Hepatocyte (in vitro differentiated cells): ENCODE data around the gene PAEP. TPM values are rescaled to one million over a fixed set of nuclear protein-coding genes. Genes with fewer than 3 reads are reported as not detected.

Experiments
- DNase-seq: peaks from one replicate; pipeline ENCODE4 v3.0.0-alpha.2; 2016; ENCODE audit warnings: low spot score
- H2AFZ ChIP-seq: fragments of 200-600 bp; sonication (generic); 2 replicates; pipeline ENCODE4 v1.6.0; 2016; ENCODE audit warnings: antibody characterized with exemption, mild to moderate bottlenecking
- H3K27ac ChIP-seq: fragments of 200-600 bp; sonication (generic); 2 replicates; pipeline ENCODE4 v1.5.1; 2016; ENCODE audit warnings: mild to moderate bottlenecking
- H3K27me3 ChIP-seq: fragments of 200-600 bp; sonication (generic); 2 replicates; pipeline ENCODE4 v1.6.1; 2016
- H3K36me3 ChIP-seq: fragments of 200-600 bp; sonication (generic); replicated peaks from 2 replicates; pipeline ENCODE4 v1.5.1; 2016; ENCODE audit warnings: low read depth; ENCODE audit not compliant: insufficient read depth
- H3K4me1 ChIP-seq: fragments of 200-600 bp; sonication (generic); 2 replicates; pipeline ENCODE4 v1.5.1; 2016; ENCODE audit warnings: mild to moderate bottlenecking, moderate library complexity; ENCODE audit not compliant: insufficient read depth
- H3K4me2 ChIP-seq: fragments of 200-600 bp; sonication (generic); 2 replicates; pipeline ENCODE4 v1.6.0; 2016
- H3K4me3 ChIP-seq: fragments of 200-600 bp; sonication (generic); 2 replicates; pipeline ENCODE4 v1.5.1; 2016; ENCODE audit warnings: mild to moderate bottlenecking
- H3K79me2 ChIP-seq: fragments of 200-600 bp; sonication (generic); 2 replicates; pipeline ENCODE4 v1.6.0; 2017; ENCODE audit warnings: mild to moderate bottlenecking
- H3K9me2 ChIP-seq: fragments of 200-600 bp; sonication (generic); replicated peaks from 2 replicates; pipeline ENCODE4 v1.6.0; 2017; ENCODE audit warnings: mild to moderate bottlenecking; ENCODE audit not compliant: insufficient read depth
- H3K9me3 ChIP-seq: fragments of 200-600 bp; sonication (generic); 2 replicates; pipeline ENCODE4 v1.5.1; 2016; ENCODE audit warnings: low read depth, mild to moderate bottlenecking
- H4K20me1 ChIP-seq: fragments of 200-600 bp; sonication (generic); 2 replicates; pipeline ENCODE4 v1.6.0; 2016; ENCODE audit warnings: mild to moderate bottlenecking; ENCODE audit not compliant: insufficient read depth, poor library complexity, severe bottlenecking
- EZH2 ChIP-seq: fragments of 200-600 bp; sonication (generic); IDR thresholded peaks from 2 replicates; pipeline ENCODE4 v1.6.1; 2016; ENCODE audit warnings: antibody characterized with exemption, mild to moderate bottlenecking, borderline replicate concordance
- EZH2phosphoT487 ChIP-seq: fragments of 200-600 bp; sonication (generic); IDR thresholded peaks from one replicate; pipeline ENCODE4 v1.6.1; 2018; ENCODE audit warnings: antibody characterized with exemption, mild to moderate bottlenecking, low read depth, moderate library complexity; ENCODE audit not compliant: unreplicated experiment, severe bottlenecking
- WGBS: methylation state at CpG from one replicate; pipeline ENCODE4 v1.1.6; 2016; ENCODE audit warnings: low lambda C conversion rate; ENCODE audit errors: missing lambda C conversion rate; 5-methylcytosine and 5-hydroxymethylcytosine counted together
- polyA plus RNA-seq: library from polyadenylated mRNA; unstranded; fragments of >200 nt; fragmentation: Nextera tagmentation; extraction: Ambion mirVana; gene quantifications from 2 replicates; pipeline ENCODE4 v1.2.1, GENCODE V29; 2016
- total RNA-seq: library from RNA; depleted of rRNA; stranded (reverse); fragments of >200 nt; gene quantifications from 2 replicates; pipeline ENCODE4 v1.2.3, GENCODE V29; 2014
- TF ChIP-seq, protein P1 (sequence below): fragments of 200-600 bp; sonication (generic); IDR thresholded peaks from 2 replicates; pipeline ENCODE4 v1.5.1; 2016; ENCODE audit warnings: antibody characterized with exemption, mild to moderate bottlenecking; ENCODE audit not compliant: poor library complexity

The PAEP gene
- total and polyA plus RNA-seq, 2 experiments from 2014 or later = not detected

DNA sequence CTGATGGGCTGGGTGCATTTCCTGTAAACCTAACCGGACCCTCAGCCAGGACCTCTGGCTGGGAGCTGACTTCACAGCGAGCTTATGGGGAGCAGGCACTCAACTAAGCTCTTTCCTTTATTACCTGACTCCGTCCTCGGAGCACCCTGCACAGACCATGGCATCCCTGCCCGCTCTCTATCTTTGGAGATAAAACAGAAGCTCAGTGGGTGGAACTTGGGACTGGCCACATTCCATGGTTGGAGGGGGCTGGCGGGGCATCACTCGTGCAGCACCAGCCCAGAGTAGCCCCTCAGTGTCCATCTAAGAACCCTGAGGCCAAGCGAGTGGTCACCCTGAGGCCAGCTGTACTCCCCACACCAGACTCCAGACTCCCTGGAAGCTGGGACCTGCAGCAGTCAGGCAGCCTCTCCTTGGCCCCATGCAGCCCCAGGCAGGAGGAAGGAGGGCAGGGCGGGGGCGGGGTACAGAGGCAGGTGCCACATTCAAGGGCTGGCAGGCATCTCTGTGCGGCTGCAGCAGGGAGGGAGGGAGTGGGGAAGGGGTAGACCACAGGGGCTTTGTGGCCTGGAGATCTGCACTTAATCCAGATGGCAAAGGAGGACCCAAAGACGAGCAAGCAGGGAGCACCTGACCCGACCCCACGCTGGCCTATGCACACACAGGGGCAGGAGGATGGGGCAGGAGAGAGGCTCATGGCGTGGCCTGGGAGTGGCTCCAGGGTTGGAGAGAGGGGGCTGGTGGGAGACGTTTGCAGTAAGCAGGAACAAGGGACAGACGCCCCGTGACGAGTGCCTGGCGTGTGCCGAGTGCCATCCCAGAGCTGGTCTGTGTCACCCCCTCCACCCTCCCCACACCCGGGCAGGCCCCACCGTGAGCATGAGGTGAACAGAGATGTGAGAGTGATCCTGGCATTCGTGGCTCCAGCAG lies 51.7 kb downstream of the PAEP start:
- no peak for DNase-seq
- no peaks in the 10 kb centered on the region for H3K9me2 ChIP-seq
- no peaks in the 10 kb centered on the region for H3K9me3 ChIP-seq
- H3K79me2 ChIP-seq = no peaks in the 10 kb centered on the region
- no peaks in the 10 kb centered on the region for H3K4me1 ChIP-seq
- H3K36me3 ChIP-seq = no peaks in the 10 kb centered on the region
- H2AFZ ChIP-seq = no peak overlapping the region
- no peak for TF ChIP-seq EZH2phosphoT487
- TF ChIP-seq, protein P1, sequence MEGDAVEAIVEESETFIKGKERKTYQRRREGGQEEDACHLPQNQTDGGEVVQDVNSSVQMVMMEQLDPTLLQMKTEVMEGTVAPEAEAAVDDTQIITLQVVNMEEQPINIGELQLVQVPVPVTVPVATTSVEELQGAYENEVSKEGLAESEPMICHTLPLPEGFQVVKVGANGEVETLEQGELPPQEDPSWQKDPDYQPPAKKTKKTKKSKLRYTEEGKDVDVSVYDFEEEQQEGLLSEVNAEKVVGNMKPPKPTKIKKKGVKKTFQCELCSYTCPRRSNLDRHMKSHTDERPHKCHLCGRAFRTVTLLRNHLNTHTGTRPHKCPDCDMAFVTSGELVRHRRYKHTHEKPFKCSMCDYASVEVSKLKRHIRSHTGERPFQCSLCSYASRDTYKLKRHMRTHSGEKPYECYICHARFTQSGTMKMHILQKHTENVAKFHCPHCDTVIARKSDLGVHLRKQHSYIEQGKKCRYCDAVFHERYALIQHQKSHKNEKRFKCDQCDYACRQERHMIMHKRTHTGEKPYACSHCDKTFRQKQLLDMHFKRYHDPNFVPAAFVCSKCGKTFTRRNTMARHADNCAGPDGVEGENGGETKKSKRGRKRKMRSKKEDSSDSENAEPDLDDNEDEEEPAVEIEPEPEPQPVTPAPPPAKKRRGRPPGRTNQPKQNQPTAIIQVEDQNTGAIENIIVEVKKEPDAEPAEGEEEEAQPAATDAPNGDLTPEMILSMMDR = no peak
- no peak overlapping the region for H3K27ac ChIP-seq
- no peaks in the 10 kb centered on the region for H3K27me3 ChIP-seq
- H3K4me3 ChIP-seq = no peak overlapping the region
- no peaks in the 10 kb centered on the region for H4K20me1 ChIP-seq
- WGBS = 74% methylated on average over 20 of the region's 24 CpGs
- H3K4me2 ChIP-seq = no peak overlapping the region

DNA sequence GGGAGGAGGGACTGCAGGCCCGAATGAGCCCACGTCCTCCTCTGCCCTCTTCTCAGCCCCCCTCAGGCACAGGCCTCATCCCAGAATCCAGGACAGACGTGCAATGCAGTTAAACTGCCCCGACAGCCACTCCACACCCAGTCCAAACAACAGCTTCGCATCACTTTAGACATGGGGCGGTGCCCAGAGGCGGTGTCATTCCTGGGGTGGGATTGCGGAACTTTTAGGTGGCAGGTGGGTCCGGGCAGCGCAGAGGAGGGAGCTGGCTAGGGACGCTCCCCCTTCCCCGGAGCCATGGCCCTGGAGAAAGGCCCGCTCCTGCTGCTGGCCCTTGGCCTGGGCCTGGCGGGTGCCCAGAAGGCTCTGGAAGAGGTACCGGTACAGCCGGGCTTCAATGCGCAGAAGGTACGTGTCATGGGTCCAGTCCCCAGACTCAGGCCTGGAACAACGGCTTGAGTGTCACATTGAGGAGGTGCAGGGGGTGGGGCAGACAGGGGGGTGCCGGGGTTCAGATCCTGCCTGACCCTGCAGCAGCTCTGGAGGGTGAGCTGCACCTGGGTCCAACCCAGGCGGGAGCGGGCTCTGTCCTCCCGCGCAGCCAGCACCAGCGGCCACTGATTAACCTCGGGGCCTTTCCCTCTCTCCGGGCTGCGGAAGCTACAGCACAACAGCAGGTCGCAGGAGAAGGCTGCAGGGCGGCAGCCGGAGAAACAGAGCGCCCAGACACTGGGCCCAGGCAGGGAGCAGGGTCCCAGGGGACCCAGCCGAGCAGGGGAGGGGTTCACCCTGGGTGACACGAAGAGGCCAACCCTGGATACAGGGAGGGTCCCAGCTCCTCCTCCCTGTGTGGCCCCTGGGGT lies 52.6 kb downstream of the PAEP start:
- no peaks in the 10 kb centered on the region for H3K27me3 ChIP-seq

DNA sequence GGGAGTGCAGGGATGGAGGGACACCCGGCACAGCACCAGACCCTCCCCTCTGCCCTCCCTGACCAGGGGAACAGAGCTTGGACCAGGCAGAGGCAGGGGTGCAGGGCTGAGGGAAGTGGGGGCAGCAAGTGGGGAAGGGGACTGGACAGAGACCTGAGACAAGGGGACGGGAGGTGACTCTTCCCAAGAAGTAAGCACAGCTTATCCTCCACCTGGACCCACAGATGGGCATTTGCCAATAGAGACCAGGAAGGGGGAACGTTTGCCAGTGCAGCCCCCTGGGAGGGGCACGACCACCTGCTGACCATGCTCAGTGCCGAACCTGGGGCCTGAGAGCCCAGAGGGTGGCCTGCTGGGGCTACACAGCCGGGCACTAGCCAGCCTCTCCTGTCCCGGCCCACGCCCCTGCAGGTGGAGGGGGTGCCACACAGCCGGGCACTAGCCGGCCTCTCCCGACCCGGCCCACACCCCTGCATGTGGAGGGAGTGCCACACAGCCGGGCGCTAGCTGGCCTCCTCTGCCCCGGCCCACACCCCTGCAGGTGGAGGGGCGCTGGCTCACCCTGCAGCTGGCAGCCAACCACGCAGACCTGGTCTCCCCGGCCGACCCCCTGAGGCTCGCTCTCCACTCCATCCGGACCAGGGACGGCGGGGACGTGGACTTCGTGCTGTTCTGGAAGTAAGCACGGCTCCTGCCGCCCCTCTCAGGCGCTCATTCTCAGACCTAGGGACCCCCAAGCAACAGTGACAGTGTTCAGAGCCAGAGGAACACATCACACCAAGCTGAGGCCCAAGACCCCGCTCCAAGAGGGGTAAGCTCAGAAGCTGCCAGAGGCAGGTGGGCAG lies 53.5 kb downstream of the PAEP start:
- no peak overlapping the region for H3K4me3 ChIP-seq
- H3K79me2 ChIP-seq = no peaks in the 10 kb centered on the region
- no peaks in the 10 kb centered on the region for H3K9me2 ChIP-seq
- no peaks in the 10 kb centered on the region for H4K20me1 ChIP-seq
- no peaks in the 10 kb centered on the region for H3K36me3 ChIP-seq
- no peak overlapping the region for H2AFZ ChIP-seq
- 95% methylated on average over 29 of the region's 29 CpGs for WGBS
- no peak for DNase-seq
- TF ChIP-seq EZH2phosphoT487 (no peak), EZH2 (no peak)
- TF ChIP-seq, protein P1 = no peak
- H3K9me3 ChIP-seq = no peaks in the 10 kb centered on the region
- no peak overlapping the region for H3K4me2 ChIP-seq
- no peak overlapping the region for H3K27ac ChIP-seq
- H3K27me3 ChIP-seq = no peaks in the 10 kb centered on the region
- H3K4me1 ChIP-seq = no peaks in the 10 kb centered on the region

More for the DNA sequence above, 52.6 kb downstream of the PAEP start:
- H4K20me1 ChIP-seq = no peaks in the 10 kb centered on the region
- no peak for DNase-seq
- WGBS = 87% methylated on average over 26 of the region's 34 CpGs
- TF ChIP-seq, protein P1 = no peak
- H3K4me2 ChIP-seq = no peak overlapping the region
- H3K4me1 ChIP-seq = no peaks in the 10 kb centered on the region
- H3K79me2 ChIP-seq = no peaks in the 10 kb centered on the region
- no peak overlapping the region for H2AFZ ChIP-seq
- H3K4me3 ChIP-seq = no peak overlapping the region
- no peaks in the 10 kb centered on the region for H3K36me3 ChIP-seq
- H3K9me2 ChIP-seq = no peaks in the 10 kb centered on the region
- H3K27ac ChIP-seq = no peak overlapping the region
- no peaks in the 10 kb centered on the region for H3K9me3 ChIP-seq
